HTERT RPE-1 (cell line): ENCODE measurements around the gene SNX30.

ENCODE experiments used
- in situ Hi-C: fragments of 300-500 bp; cut with MboI; formaldehyde crosslinking; loops from 4 replicates; pipeline ENCODE4 v1.14.3; 2020; ENCODE audit warnings: low sequenced_read_pairs

Gene SNX30

DNA sequence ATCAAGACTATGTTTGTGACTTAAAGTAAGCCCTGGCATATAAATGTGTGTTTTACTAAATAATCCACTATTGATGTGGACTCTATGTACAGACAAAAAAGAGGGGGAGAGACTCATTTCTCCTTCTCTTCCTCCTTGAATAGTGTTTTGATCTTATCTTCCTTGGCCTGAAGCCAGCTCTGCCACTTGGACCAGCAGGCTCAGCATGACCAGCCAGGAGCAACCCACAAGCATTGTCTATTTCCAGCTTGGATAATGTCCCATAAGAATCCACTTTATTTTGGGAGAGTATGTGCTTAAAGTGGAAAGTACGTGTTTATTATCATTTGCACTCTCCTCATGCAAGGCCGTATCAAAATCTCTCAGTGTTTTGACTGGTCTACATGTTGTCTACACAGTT lies 164.0 kb downstream of the SNX30 start:
- in situ Hi-C loops, result no loop called here

DNA sequence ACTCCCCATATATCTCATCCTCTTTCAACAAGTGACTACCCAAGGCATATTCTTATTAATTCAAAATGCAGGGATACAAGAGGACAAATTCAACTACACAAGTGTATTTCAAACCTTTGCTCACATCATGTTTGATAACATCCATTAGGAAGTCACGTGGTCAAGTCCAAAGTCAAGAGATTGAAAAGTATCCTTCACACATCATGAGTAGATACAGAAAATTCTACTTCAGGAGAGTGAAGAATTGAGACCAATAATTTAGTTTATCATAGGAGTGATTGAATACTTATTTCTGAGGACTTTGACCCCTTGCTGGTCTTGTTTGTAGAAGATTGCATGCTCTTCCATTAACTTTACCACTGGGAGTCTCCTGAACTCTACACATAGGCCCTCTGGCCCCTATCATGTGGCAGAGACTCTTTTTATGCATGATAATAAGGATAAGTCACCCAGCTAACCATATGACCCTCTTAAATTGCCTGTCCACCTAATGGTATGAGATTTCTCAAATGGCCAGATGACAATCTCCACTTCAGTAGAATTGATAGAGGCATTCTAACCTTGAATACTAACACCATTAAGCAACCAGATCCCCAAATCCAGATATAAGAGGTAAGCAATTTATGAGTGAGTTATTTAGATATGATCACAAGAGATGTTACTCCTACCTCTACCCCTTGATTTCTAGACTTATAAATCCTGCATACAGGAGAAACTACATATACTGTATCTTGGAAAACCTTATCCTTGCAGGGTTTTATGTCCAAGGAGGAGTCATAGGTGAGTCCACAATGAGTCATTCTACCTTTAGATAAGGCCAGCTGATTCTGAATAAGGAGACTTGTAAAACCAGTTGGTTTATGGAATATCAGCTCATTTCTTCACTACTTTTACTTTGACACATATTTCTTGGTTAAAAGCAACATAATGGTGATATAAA lies 166.8 kb downstream of the SNX30 start:
- in situ Hi-C loops, result no loop called here

DNA sequence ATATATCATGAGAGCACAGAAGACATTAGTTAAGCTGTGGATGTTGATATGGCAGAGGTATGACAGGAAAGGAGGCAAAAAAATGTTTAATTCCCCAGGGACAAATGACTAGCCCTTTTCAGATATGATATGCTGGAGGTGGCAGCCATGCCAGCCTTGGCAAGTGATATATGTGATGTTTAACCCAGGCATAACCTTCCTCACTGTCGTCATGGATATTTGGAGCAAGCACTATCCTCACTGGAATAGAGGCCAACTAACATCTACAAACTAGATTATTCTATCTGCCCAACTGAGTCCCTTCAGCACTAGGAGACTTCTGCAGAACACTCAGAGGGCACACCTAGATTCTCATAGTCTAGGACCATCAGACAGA lies 167.4 kb downstream of the SNX30 start:
- in situ Hi-C loops, result no loop called here

DNA sequence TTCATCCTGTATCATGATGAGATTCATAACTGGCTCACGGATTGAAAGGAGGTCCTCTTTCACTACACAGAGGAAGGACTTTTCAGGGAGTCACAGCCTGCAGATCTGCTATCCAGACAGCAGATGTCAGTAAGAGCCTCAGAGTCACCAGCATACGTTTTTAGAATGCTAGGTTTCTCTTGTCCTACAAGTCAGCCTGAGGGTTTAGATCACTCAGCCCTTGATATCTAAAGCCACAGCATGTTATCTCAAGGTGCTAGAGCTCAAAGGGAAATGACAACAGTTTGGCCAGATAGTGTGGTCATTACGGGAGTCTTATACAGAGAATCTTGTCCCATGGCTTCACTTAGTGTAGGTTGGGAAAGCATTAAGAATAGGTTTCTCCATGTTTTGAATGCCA lies 171.0 kb downstream of the SNX30 start:
- in situ Hi-C loops, result no loop called here
